Measurements from ENCODE around the gene RAB8A.
"Not testable (repeated sequence)": the region's sequence is repeated elsewhere in the genome, so short reads cannot be mapped to it uniquely, and the experiment has no call there.

The RAB8A gene

GRCh38 chr19:16113727-16114126, 2.0 kb downstream of the RAB8A start:
- DNase-seq (ENCODE audit: low spot score) = no peak
- in situ Hi-C loops (cut with MboI; ENCODE audit: low pct_unique_long_range_greater_than_20kb, low sequenced_read_pairs, unreplicated experiment) = no loop called here
- no peak for TF ChIP-seq CTCF (IDR thresholded peaks at IDR 0.05; ENCODE audit: extremely low read depth, insufficient read depth, missing control alignments)

- TF ChIP-seq CTCF (IDR thresholded peaks at IDR 0.05; ENCODE audit: extremely low read depth, insufficient read depth, missing control alignments) = no peak
- no peak for DNase-seq (ENCODE audit: low spot score)
- in situ Hi-C loops (cut with MboI; ENCODE audit: low pct_unique_long_range_greater_than_20kb, low sequenced_read_pairs, unreplicated experiment) = no loop called here
Observed at GRCh38 chr19:16115301-16116039, 3.8 kb downstream of the RAB8A start.

GRCh38 chr19:16116067-16116466, 4.4 kb downstream of the RAB8A start:
- in situ Hi-C loops (cut with MboI; ENCODE audit: low pct_unique_long_range_greater_than_20kb, low sequenced_read_pairs, unreplicated experiment) = no loop called here
- TF ChIP-seq CTCF (IDR thresholded peaks at IDR 0.05; ENCODE audit: extremely low read depth, insufficient read depth, missing control alignments) = no peak
- no peak for DNase-seq (ENCODE audit: low spot score)

GRCh38 chr19:16117594-16118033, 5.9 kb downstream of the RAB8A start:
- in situ Hi-C loops (cut with MboI; ENCODE audit: low pct_unique_long_range_greater_than_20kb, low sequenced_read_pairs, unreplicated experiment) = no loop called here
- TF ChIP-seq CTCF (IDR thresholded peaks at IDR 0.05; ENCODE audit: extremely low read depth, insufficient read depth, missing control alignments) = peak; percentile 80
- peak; percentile 77 for DNase-seq (ENCODE audit: low spot score)

- in situ Hi-C loops (cut with MboI; ENCODE audit: low pct_unique_long_range_greater_than_20kb, low sequenced_read_pairs, unreplicated experiment) = no loop called here
- TF ChIP-seq CTCF (IDR thresholded peaks at IDR 0.05; ENCODE audit: extremely low read depth, insufficient read depth, missing control alignments) = no peak
- DNase-seq (ENCODE audit: low spot score) = peak; percentile 87
Observed at GRCh38 chr19:16118489-16119033, 6.9 kb downstream of the RAB8A start.

- DNase-seq (ENCODE audit: low spot score); in situ Hi-C loops (cut with MboI; ENCODE audit: low pct_unique_long_range_greater_than_20kb, low sequenced_read_pairs, unreplicated experiment): not testable (repeated sequence)
Observed at GRCh38 chr19:16119075-16119857, 7.6 kb downstream of the RAB8A start.

GRCh38 chr19:16121141-16121540, 9.5 kb downstream of the RAB8A start:
- no peak for DNase-seq (ENCODE audit: low spot score)
- TF ChIP-seq CTCF (IDR thresholded peaks at IDR 0.05; ENCODE audit: extremely low read depth, insufficient read depth, missing control alignments) = no peak
- in situ Hi-C loops (cut with MboI; ENCODE audit: low pct_unique_long_range_greater_than_20kb, low sequenced_read_pairs, unreplicated experiment) = no loop called here

Data from GM13977 (cell line).